Osteoblast (primary cell): ENCODE results near the gene SRD5A1. TPM values are rescaled to one million over a fixed set of nuclear protein-coding genes. Genes with fewer than 3 reads are reported as not detected.

Experiments
- DNase-seq: peaks from one replicate; pipeline ENCODE4 v3.0.0; 2011; ENCODE audit warnings: low spot score, mixed read lengths; ENCODE audit not compliant: insufficient read length; ENCODE audit errors: missing footprints
- H2AFZ ChIP-seq: 2 replicates; pipeline ENCODE4 v1.6.0; 2011; ENCODE audit warnings: mild to moderate bottlenecking, low read length
- H3K27ac ChIP-seq: 2 replicates; pipeline ENCODE4 v1.5.1; 2011; ENCODE audit warnings: mild to moderate bottlenecking, low read depth, low read length, moderate library complexity
- H3K27me3 ChIP-seq: 2 replicates; pipeline ENCODE4 v1.6.0; 2012; ENCODE audit warnings: mild to moderate bottlenecking, control low read depth, inconsistent platforms, low read length, moderate library complexity; ENCODE audit not compliant: insufficient read depth
- H3K36me3 ChIP-seq: 2 replicates; pipeline ENCODE4 v1.5.1; 2011; ENCODE audit warnings: mild to moderate bottlenecking, low read length, control low read depth, moderate library complexity; ENCODE audit not compliant: insufficient read depth
- H3K4me1 ChIP-seq: 2 replicates; pipeline ENCODE4 v1.5.1; 2011; ENCODE audit warnings: mild to moderate bottlenecking, low read length, control low read depth, moderate library complexity; ENCODE audit not compliant: insufficient read depth
- H3K4me2 ChIP-seq: 2 replicates; pipeline ENCODE4 v1.6.0; 2011; ENCODE audit warnings: mild to moderate bottlenecking, low read length; ENCODE audit not compliant: insufficient read depth
- H3K4me3 ChIP-seq: fragments of 200-600 bp; sonication (generic); 3 replicates; pipeline ENCODE4 v1.5.1; 2012; ENCODE audit warnings: mild to moderate bottlenecking, low read length, inconsistent platforms; ENCODE audit not compliant: insufficient read depth
- H3K79me2 ChIP-seq: 2 replicates; pipeline ENCODE4 v1.6.0; 2012; ENCODE audit warnings: mild to moderate bottlenecking, low read length, control low read depth, inconsistent platforms; ENCODE audit not compliant: insufficient read depth
- H3K9me3 ChIP-seq: 2 replicates; pipeline ENCODE4 v1.5.1; 2011; ENCODE audit warnings: low read depth, low read length, control low read depth
- H4K20me1 ChIP-seq: 2 replicates; pipeline ENCODE4 v1.6.0; 2012; ENCODE audit warnings: mild to moderate bottlenecking, low read length, control low read depth; ENCODE audit not compliant: insufficient read depth
- total RNA-seq: library from RNA; depleted of rRNA; stranded (reverse); fragments of >200 nt; gene quantifications from 2 replicates; pipeline ENCODE4 v1.2.3, GENCODE V29; 2012
- TF ChIP-seq, protein P1 (sequence below): IDR thresholded peaks from 2 replicates; pipeline ENCODE4 v1.5.1; 2011; ENCODE audit warnings: mild to moderate bottlenecking, low read depth, low read length, moderate library complexity; ENCODE audit errors: extremely low read depth

The SRD5A1 gene
- total RNA-seq, 1 donor, result 9.4 TPM

DNA sequence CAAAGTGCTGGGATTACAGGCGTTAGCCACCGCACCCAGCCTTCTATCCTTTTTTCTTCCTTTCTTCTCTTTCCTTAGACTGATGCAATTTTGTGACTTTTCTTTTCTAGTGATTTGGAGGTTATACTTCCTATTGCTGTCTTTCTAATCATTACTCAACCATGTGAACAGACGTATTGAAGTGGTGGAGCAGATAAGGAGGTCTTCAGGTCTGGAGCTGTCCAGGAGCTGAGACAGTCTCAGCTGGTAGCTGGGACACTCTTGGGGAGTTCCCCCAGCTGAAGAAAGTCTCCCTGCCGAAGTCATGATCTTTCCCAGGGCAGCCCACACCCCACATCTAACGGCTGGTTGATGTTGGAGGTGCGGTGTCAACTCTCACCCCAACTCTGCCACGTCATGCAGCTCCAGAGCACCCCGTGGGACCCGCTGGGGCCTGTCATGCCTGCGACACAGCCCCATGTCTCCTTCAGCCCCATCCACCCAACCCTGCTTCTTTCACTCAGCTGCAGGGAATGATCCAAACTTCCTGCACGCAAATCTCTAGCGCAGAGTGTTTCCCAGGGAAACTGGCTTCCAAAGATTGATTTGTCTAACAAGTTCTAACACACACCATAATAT, 41.5 kb upstream of the SRD5A1 start:
- Histone ChIP-seq H4K20me1 (peaks cover 2% of the 10 kb centered on the region), H3K36me3 (peaks cover 10% of the 10 kb centered on the region), H3K9me3 (no peaks in the 10 kb centered on the region), H3K79me2 (no peaks in the 10 kb centered on the region), H3K4me2 (no peak overlapping the region), H3K27me3 (no peaks in the 10 kb centered on the region), H2AFZ (no peak overlapping the region), H3K4me1 (no peaks in the 10 kb centered on the region), H3K27ac (no peak overlapping the region), H3K4me3 (no peak overlapping the region)
- TF ChIP-seq, protein P1, sequence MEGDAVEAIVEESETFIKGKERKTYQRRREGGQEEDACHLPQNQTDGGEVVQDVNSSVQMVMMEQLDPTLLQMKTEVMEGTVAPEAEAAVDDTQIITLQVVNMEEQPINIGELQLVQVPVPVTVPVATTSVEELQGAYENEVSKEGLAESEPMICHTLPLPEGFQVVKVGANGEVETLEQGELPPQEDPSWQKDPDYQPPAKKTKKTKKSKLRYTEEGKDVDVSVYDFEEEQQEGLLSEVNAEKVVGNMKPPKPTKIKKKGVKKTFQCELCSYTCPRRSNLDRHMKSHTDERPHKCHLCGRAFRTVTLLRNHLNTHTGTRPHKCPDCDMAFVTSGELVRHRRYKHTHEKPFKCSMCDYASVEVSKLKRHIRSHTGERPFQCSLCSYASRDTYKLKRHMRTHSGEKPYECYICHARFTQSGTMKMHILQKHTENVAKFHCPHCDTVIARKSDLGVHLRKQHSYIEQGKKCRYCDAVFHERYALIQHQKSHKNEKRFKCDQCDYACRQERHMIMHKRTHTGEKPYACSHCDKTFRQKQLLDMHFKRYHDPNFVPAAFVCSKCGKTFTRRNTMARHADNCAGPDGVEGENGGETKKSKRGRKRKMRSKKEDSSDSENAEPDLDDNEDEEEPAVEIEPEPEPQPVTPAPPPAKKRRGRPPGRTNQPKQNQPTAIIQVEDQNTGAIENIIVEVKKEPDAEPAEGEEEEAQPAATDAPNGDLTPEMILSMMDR, result no peak
- peak; percentile 32 for DNase-seq

DNA sequence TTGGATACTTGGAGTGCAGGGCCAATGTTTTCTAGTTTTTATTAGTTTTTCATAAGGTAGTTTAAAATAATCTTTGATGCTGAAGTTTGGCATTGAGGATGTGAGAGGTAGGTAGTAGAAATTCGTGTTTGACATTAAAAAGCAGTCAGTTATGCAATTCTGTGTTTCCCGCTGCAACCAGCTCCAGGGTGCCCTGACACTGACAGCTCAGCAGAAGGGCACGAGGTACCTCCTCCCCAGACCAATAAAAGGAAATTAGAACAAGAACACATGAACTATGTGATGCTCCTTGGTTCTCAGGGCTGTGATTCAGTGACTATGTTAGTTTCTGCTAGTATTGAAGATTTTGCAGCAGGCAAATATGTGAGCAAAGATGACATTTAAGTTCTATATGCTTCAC, 40.6 kb upstream of the SRD5A1 start:
- Histone ChIP-seq H3K79me2 (no peaks in the 10 kb centered on the region), H4K20me1 (peaks cover 2% of the 10 kb centered on the region), H3K9me3 (no peaks in the 10 kb centered on the region), H3K27ac (no peak overlapping the region), H3K27me3 (no peaks in the 10 kb centered on the region), H2AFZ (no peak overlapping the region), H3K4me2 (no peak overlapping the region), H3K4me3 (no peak overlapping the region), H3K4me1 (peaks cover 1% of the 10 kb centered on the region), H3K36me3 (peaks cover 16% of the 10 kb centered on the region)
- peak; percentile 42 for DNase-seq
- TF ChIP-seq, protein P1, result no peak

DNA sequence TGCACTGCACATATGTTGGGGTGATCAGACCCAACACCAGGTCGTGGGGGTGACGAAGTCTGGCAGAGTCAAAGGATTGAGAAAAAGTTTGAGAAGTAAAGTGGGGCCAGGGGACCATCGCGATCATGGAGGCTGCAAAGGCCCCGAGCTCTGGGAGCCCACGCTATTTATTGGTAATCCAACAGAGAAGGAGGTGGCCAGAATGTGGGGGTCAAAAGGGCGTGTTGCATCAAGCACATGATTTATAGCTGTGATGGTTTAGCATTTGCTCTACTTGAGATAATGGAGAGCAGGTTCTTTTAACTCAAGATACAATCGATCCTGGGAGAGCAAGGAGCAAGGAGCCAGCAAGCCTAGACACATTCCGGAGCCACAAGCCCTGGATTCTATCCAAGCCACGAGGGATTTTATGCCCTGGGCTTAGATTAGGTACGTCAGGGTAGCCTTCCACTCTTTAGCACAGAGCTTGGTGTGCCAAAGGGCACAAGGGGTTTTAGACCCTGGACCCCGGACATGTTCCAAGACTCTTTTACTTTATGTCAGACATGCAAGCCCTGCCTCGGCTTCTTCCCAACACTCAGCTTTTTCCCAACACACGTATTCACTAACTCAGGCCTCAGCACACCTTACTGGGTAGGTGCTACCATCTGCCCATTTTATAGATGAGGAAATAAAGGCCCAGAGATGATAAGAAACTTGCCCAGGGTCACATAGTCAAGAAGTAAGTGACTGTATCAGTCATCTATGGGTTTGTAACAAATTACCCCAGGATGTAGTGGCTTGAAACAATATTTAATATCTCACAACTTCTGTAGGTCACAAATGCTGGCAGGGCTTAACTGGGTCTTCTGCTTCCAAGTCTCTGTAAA, 39.9 kb upstream of the SRD5A1 start:
- no peak for DNase-seq
- Histone ChIP-seq H3K27ac (no peak overlapping the region), H3K4me3 (no peak overlapping the region), H3K9me3 (no peaks in the 10 kb centered on the region), H3K4me1 (peaks cover 8% of the 10 kb centered on the region), H3K4me2 (no peak overlapping the region), H4K20me1 (peaks cover 2% of the 10 kb centered on the region), H3K79me2 (no peaks in the 10 kb centered on the region), H3K27me3 (no peaks in the 10 kb centered on the region), H2AFZ (no peak overlapping the region), H3K36me3 (peaks cover 18% of the 10 kb centered on the region)
- TF ChIP-seq, protein P1, result no peak

DNA sequence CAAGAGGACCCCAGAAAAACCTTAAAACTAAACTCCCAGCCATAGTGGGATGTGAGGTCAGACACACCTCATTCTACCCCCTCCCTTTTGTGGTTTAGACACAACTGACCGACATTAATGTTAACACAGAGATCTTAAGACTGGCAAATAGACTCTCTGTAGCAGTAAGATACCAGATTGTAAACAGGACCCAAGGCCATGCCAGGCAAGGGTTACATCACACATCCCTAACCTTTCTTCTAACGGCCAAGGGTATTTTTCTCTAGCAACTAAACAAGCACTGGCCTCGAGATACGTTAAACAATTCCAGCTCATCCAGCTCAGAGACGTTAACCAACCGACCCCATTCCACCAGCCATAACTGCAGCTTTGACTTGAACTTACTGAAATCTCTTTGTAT, 39.2 kb upstream of the SRD5A1 start:
- Histone ChIP-seq H4K20me1 (peaks cover 7% of the 10 kb centered on the region), H2AFZ (no peak overlapping the region), H3K27me3 (no peaks in the 10 kb centered on the region), H3K4me1 (peaks cover 14% of the 10 kb centered on the region), H3K9me3 (no peaks in the 10 kb centered on the region), H3K27ac (no peak overlapping the region), H3K36me3 (peaks cover 24% of the 10 kb centered on the region), H3K4me2 (no peak overlapping the region), H3K4me3 (no peak overlapping the region), H3K79me2 (no peaks in the 10 kb centered on the region)
- TF ChIP-seq, protein P1, result no peak
- DNase-seq, result no peak
